GM21360 (cell line): ENCODE results near the gene TUBGCP6.
A peak's percentile ranks its signal among the peaks of the same experiment; 100 is the strongest.
"Not testable (repeated sequence)": the region's sequence is repeated elsewhere in the genome, so short reads cannot be mapped to it uniquely, and the experiment has no call there.

ENCODE experiments used
- ATAC-seq: cut with Tn5 transposase; IDR thresholded peaks from one replicate; pipeline ENCODE4 v1.9.1; 2021; ENCODE audit warnings: mild to moderate bottlenecking, moderate library complexity; ENCODE audit not compliant: unreplicated experiment

Gene TUBGCP6

DNA sequence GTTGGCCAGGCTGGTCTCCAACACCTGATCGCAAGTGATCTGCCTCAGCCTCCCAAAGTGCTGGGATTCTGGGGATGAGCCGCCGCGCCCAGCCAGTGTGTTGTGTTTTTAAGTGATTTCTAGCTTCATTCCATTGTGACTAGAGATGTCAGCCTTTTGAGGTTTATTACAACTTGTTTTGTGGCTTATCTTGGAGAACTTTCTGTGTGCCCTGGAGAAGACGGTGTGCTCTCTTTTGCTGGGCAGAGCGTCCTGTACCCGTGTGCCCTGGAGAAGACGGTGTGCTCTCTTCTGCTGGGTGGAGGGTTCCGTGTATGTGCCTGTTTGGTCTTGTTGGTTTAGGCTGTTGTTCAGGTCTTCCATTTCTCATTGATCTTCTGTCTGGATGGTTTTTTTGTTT lies 31.6 kb downstream of the TUBGCP6 start:
- no peak for ATAC-seq

- no peak for ATAC-seq
Observed at GRCh38 chr22:50211147-50211546, 33.7 kb downstream of the TUBGCP6 start.

DNA sequence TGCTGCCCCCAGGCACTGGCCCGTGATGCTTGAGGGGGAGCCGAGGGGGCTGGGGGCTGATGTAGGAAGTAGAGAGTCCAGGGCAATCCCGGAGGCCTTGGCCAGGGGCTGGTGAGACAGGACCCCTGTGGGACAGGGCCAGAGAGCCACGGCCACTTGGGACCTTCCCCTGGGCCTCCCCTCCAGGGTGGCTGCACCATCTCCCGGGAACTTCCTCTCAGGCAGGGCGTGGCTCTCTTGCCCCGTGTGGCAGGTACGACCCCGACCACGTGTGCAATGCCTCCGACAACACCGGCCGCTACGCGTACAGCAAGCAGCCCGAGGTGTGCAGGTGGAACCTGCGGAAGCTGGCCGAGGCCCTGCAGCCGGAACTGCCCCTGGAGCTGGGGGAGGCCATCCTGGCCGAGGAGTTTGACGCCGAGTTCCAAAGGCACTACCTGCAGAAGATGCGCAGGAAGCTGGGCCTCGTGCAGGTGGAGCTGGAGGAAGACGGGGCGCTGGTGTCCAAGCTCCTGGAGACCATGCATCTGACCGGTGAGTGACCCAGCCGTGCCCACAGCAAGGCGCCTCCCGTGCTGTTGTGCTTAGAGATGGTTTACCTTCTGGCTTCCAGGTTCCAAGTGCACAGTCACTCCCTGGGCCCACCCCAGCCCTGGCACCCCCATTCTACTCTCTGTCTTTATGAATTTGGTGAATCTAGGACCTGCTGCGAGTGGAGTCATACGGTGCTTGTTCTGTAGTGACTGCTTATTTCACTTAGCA lies 34.3 kb downstream of the TUBGCP6 start:
- ATAC-seq: no peak

DNA sequence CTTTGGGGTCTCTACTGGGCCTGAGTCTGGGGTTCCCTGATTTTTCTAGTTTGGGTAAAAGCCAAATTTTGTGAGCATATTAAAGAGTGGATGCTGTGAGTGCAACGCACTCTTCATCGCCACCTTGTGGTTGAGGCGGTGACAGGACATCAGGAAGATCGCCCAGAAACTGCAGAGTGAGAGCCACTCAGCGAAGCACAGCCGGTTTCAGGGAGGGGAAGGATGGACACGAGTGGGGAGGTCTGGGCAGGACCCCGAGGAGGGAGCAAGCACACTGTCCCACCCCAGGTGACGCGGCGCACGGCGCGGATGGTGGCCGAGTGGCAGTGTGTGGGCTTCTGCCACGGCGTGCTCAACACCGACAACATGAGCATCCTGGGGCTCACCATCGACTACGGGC lies 34.9 kb downstream of the TUBGCP6 start:
- no peak for ATAC-seq

DNA sequence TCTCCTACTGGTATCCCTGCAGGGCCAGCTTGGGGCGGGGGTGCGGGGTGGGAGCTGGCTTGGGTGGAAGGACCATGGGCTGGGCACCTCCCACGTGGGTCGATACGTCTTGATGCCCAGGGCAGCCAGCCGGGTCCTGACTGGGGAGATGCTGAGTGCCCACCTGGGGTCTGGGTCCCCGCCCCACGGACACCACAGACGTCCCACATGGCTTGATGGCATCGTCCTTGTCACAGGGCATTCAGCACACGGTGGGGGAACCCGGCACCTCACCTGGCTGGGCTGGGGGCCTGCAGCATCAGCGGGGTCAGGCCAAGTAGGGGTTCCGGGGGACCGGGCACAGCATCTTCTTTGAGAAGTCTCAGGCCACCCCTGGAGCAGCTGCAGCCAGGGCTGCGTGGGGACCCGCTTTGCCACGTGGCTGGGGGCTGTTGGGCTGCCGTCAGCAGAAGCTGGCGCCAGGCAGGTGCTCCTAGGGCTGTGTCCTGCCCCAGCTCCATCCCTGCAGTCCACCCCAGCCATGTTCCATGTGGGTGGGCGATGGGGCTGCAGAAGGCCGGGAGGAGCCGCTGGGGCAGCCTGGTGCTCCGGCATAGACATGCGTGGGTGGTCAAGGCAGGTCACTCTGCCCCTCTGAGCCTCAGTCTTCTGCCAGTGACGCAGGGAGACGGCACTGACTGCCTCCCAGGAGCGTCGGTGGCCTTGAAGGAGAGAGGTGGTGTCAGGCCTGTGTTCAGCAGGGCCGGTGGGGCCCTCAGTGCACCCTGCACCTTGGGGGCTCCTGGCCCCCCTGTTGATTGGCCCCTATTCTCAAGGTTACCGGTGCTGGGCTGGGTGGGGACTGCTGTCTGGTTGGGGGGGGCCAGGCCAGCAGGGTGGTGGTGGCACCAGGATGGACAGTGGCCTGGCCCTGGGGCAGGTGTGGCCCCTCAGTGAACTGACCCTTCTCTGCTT lies 35.6 kb downstream of the TUBGCP6 start:
- no peak for ATAC-seq

- no peak for ATAC-seq
Observed at GRCh38 chr22:50208430-50208938, 36.3 kb downstream of the TUBGCP6 start.

GRCh38 chr22:50207383-50208140 lies 37.3 kb downstream of the TUBGCP6 start:
- no peak for ATAC-seq

GRCh38 chr22:50206599-50206998 lies 38.2 kb downstream of the TUBGCP6 start:
- ATAC-seq: no peak

DNA sequence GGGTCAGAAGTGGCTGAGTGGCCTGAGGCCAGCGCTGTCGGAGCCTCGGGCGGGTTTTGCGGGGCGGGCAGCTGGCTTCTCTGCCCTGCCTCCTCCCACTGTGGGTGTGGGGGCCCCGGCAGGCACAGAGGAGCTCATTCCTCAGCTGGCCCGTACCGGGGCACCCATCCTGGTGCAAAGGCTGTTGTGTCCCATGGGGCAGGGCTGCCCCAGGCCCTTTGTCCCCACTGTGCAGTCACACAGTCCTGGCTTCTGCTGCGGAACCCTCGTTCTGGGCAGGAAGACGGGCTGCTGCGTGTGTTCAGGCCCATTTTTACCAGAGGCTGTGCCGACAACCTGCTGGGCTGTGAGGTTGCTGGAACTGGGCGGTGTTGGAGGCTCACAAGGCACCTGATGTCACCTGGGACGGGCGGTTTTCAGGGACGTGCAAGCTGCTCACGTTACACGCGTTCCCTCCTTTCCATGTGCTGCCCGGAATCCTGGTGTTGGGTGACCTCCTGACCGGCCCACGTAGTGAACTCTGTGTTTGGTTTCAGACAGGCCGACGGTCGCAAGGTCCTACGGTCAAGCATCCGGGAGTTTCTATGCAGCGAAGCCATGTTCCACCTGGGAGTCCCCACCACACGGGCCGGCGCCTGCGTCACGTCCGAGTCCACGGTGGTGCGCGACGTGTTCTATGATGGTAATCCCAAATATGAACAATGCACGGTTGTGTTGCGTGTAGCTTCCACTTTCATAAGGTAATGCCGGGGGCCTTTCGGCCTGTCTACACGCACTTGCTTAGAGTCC lies 38.8 kb downstream of the TUBGCP6 start:
- no peak for ATAC-seq

DNA sequence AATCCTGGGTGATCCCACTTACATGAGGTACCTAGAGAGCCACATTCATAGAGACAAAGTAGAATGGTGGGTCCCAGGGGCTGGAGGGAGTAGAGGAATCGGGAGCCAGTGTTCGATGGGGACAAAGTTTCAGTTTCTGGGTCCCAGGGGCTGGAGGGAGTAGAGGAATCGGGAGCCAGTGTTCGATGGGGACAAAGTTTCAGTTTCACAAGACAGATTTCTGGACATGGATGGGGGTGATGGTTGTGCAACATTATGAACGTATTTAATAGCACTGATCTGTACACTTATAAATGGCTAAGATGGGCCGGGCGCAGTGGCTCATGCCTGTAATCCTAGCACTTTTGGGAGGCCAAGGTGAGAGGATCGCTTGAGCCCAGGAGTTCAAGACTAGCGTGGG lies 39.8 kb downstream of the TUBGCP6 start:
- not testable (repeated sequence) for ATAC-seq

DNA sequence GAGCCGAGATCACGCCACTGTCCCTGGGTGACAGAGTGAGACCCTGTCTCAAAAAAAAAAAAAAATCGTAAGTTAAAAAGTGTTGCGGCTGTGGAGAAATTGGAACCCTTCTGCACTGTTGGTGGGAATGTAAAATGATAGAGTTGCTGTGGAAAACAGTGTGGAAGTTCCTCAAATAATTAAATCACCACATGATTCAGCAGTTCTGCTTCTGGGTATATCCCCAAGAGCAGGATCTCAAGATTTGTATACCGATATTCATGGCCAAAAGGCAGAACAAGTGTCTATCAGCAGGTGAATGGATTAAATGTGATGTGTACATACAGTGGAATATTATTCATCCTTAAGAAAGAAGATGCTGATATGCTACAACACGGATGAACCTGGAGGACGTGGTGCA lies 40.3 kb downstream of the TUBGCP6 start:
- no peak for ATAC-seq

DNA sequence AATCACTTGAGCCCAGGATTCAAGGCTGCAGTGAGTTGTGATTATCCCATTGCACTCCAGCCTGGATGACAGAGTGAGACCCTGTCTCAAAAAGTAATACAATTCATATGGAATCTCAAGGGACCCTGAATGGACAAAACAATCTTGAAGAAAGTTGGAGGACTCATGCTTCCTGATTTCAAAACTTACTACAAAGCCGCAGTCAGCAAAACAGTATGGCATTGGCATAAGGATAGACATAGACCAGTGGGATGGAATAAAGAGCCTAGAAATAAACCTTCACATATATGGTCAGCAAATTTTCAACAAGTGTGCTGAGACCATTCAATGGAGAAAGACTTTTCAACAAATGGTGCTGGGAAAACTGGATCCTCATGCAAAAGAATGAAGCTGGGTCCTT lies 41.5 kb downstream of the TUBGCP6 start:
- no peak for ATAC-seq

GRCh38 chr22:50202130-50202666 lies 42.6 kb downstream of the TUBGCP6 start:
- no peak for ATAC-seq

DNA sequence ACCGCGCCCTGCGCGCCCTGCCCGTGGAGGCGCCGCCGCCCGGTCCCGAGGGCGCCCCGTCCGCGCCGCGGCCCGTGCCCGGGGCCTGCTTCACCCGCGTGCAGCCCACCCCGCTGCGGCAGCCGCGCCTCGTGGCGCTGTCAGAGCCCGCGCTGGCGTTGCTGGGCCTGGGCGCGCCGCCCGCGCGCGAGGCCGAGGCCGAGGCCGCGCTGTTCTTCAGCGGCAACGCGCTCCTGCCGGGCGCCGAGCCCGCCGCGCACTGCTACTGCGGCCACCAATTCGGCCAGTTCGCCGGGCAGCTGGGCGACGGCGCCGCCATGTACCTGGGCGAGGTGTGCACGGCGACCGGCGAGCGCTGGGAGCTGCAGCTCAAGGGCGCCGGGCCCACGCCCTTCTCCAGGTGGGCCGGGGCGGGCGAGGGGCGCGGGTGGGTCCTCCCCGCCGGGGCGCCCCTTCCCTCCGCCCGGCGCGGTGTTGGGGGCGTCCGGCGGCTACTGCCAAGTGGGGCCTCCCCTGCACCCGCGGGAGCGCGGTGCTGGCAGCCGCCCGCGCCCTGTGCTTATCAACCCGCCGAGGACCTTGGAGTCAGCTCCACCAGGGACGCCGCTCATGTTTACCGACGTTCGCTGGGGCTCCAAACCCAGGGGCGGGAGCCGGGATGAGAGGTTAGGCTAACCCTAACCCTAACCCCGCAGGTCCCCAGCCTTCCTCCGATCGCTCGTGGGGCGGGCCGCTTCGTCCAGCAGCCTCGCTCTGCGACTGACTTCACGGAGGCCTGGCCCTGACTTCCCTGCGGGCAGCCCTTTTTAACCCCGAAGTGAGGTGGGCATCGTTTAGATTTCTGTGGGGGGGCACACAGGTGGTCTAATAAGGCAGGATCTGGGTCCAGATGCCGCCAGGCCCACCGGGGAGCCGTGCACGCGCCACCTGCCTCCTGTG lies 43.4 kb downstream of the TUBGCP6 start:
- ATAC-seq: peak; percentile 25

DNA sequence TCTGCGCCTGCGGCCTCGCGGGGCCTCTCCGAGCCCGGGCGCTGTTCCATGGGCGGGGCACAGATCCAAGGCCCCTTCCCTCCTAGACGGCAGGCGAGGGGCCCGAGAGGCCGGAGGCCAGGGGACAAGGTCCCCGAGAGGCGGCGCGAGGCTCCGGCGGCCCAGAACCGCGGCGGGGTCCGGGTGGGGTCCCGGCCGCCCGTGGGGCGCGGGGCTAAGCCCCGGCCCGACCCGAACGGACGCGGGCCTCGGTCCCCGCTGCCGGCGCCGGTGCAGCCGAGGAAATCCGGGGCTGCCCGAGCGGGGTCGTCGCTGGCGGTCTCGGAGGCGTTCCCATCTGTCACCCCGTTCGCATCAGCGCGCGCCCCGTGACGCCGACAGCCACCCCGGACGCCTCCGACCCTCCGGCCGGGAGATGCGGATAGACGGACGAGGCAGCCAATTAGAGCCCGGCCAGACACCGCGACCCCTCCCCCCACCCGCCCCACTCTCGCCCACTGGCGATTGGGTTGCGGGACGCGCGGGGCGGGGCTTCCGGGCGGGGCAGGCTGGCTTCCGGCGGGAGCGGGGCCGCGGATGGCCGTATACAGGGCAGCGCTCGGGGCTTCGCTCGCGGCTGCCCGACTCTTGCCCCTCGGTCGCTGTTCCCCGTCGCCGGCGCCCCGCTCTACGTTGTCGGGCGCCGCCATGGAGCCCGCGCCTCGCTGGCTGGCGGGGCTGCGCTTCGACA lies 44.2 kb downstream of the TUBGCP6 start, which contains the start of gene SELENOO:
Gene SELENOO (plus strand): TSS at position 551 of the 730 bp plus-strand sequence. CDS start 26 bp downstream, at position 577.
- peak; percentile 50 for ATAC-seq

DNA sequence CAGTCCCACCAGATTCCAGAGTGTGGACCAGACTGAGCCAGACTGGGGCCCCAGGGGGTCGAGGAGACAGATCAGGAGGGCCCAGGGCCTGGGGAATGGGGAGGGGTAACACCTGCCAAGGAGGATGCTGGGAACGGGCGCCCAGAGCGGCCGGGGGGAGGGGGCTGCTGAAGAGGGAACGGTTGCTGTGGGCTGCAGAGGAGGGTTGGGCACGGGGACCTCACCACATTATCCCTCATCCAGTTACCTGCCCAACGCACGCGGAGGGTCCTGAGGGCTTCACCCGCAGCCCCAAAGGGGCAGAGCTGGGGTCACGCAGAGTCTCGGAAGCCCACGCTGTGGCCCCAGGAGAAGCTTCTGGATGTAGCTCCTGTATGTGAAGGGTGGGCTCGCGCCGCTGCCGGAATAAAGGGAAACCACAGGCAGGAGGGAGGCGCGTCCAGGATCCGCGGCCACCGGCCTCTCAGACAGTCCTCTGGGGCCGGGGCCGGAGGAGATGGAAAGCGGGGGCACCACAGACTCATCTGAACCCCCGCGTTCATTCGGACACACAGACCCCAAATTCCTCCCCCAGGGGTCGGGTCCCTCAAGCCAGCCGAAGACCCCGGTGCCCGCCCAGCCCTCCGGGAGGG lies 44.9 kb downstream of the TUBGCP6 start:
- no peak for ATAC-seq

- no peak for ATAC-seq
Observed at GRCh38 chr22:50199251-50199721, 45.5 kb downstream of the TUBGCP6 start.
